A549 (cell line): ENCODE measurements around the gene INF2. TPM values are rescaled to one million over a fixed set of nuclear protein-coding genes. Genes with fewer than 3 reads are reported as not detected.

Experiments used
- ATAC-seq, 2 experiments: fragments of 200-7000 bp in 1 of 2; fragments of >200 bp in 1 of 2; cut with Nextera tagmentation in 1 of 2; cut with Tn5 transposase in 1 of 2; 3 replicates each; pipeline versions ENCODE4 v1.8.0 to v1.9.1; 2018 to 2020; ENCODE audit warnings: mild to moderate bottlenecking in 1 of 2, moderate library complexity in 1 of 2
- CTCF ChIA-PET: fragments of 300-600 bp; sonication (Branson Sonifier 250); formaldehyde crosslinking; extraction: SDS; loops from one replicate; lab custom pipeline; 2021; ENCODE audit warnings: antibody characterized with exemption, inconsistent platforms; lab: Yijun Ruan, JAX
- POLR2A ChIA-PET: fragments of 350-600 bp; formaldehyde crosslinking; extraction: SDS; loops from one replicate; lab custom pipeline; 2021; ENCODE audit warnings: antibody characterized with exemption, inconsistent platforms; lab: Yijun Ruan, JAX
- DNase-seq, 2 experiments: peaks; one replicate each; pipeline versions ENCODE4 v3.0.0 to v3.0.0-alpha.2; 2011 to 2016; ENCODE audit warnings: low read depth in 1 of 2, low spot score in 1 of 2
- FAIRE-seq: peaks from 2 replicates; lab custom pipeline; 2011; peaks lifted over from hg19 to GRCh38; lab: Jason Lieb, UNC
- H3K27ac ChIP-seq, 2 experiments: fragments of >200 bp; sonication (Bioruptor Twin); formaldehyde crosslinking; 3 replicates each; pipeline ENCODE4 v1.5.1; 2016 to 2017
- H3K4me1 ChIP-seq: fragments of >200 bp; sonication (Bioruptor Twin); formaldehyde crosslinking; 3 replicates; pipeline ENCODE4 v1.6.1; 2016
- H3K4me2 ChIP-seq: fragments of >200 bp; sonication (Bioruptor Twin); formaldehyde crosslinking; 3 replicates; pipeline ENCODE4 v1.6.1; 2016
- H3K4me3 ChIP-seq: fragments of >200 bp; sonication (Bioruptor Twin); formaldehyde crosslinking; 3 replicates; pipeline ENCODE4 v1.5.1; 2016
- H3K9me3 ChIP-seq: fragments of >200 bp; sonication (Bioruptor Twin); formaldehyde crosslinking; 3 replicates; pipeline ENCODE4 v1.6.1; 2016
- GATA3 ChIP-seq: IDR thresholded peaks from 2 replicates; pipeline ENCODE4 v1.6.1; 2012; ENCODE audit warnings: borderline replicate concordance
- HDAC2 ChIP-seq: fragments of 200-600 bp; sonication (generic); IDR thresholded peaks from 2 replicates; pipeline ENCODE4 v1.6.1; 2016
- HOXB13 ChIP-seq: fragments of 250-450 bp; sonication (Bioruptor Pico); IDR thresholded peaks from 2 replicates; pipeline ENCODE4 v1.5.0; 2020; ENCODE audit warnings: low read depth, mild to moderate bottlenecking, moderate library complexity
- JUN ChIP-seq, 2 experiments: fragments of >200 bp; sonication (Bioruptor Twin); formaldehyde crosslinking; IDR thresholded peaks; 2 replicates in 1 of 2; 3 replicates in 1 of 2; pipeline ENCODE4 v1.6.1; 2016 to 2017
- JUNB ChIP-seq: fragments of >200 bp; sonication (Bioruptor Twin); formaldehyde crosslinking; IDR thresholded peaks from 2 replicates; pipeline ENCODE4 v1.6.1; 2016
- KDM5A ChIP-seq: fragments of 200-600 bp; sonication (generic); IDR thresholded peaks from 2 replicates; pipeline ENCODE4 v1.6.1; 2016; ENCODE audit warnings: antibody characterized with exemption, mild to moderate bottlenecking
- NFE2L2 ChIP-seq: fragments of 150-350 bp; conservative IDR thresholded peaks from 2 replicates; pipeline ENCODE4 v1.6.1; 2014; ENCODE audit warnings: low read length
- NPAS2 ChIP-seq: fragments of 250-450 bp; sonication (Bioruptor Pico); IDR thresholded peaks from 2 replicates; pipeline ENCODE4 v1.8.0; 2022; ENCODE audit warnings: mild to moderate bottlenecking, moderate library complexity, borderline replicate concordance
- POLR2AphosphoS2 ChIP-seq: conservative IDR thresholded peaks from 2 replicates; pipeline ENCODE4 v1.6.1; 2012; ENCODE audit warnings: low read length, improper control_type of control experiment, inconsistent platforms
- RCOR1 ChIP-seq: fragments of 150-350 bp; IDR thresholded peaks from 2 replicates; pipeline ENCODE4 v1.6.1; 2014; ENCODE audit warnings: antibody characterized with exemption, low read length, low read depth
- RFX5 ChIP-seq: fragments of 450-650 bp; IDR thresholded peaks from 2 replicates; pipeline ENCODE4 v1.7.1; 2014; ENCODE audit warnings: antibody characterized with exemption, mild to moderate bottlenecking, moderate library complexity
- TP53 ChIP-seq: fragments of 250-450 bp; sonication (Bioruptor Pico); IDR thresholded peaks from 2 replicates; pipeline ENCODE4 v1.5.0; 2021; ENCODE audit warnings: mild to moderate bottlenecking, moderate library complexity
- ZSCAN20 ChIP-seq: fragments of 250-450 bp; sonication (Bioruptor Pico); IDR thresholded peaks from 2 replicates; pipeline ENCODE4 v1.8.0; 2022; ENCODE audit warnings: mild to moderate bottlenecking, moderate library complexity
- WGBS: methylation state at CpG from one replicate; pipeline ENCODE4 v1.1.6; 2017; ENCODE audit errors: missing lambda C conversion rate; 5-methylcytosine and 5-hydroxymethylcytosine counted together
- polyA plus RNA-seq, 4 experiments: library from polyadenylated mRNA; depleted of rRNA in 3 of 4; stranded (reverse); fragments of >200 nt; fragmentation: RNase III in 1 of 4; extraction: RNeasy Plus Mini Kit Qiagen cat#74134 plus additional on column Dnase treatment in 1 of 4; gene quantifications; 2 replicates in 3 of 4; 3 replicates in 1 of 4; pipeline ENCODE4 v1.2.3, GENCODE V29; 2011 to 2017
- TF ChIP-seq, protein P1 (sequence below): fragments of >200 bp; sonication (Bioruptor Twin); formaldehyde crosslinking; IDR thresholded peaks from 2 replicates; pipeline ENCODE4 v1.6.1; 2016
- TF ChIP-seq, protein P2 (sequence below): fragments of >200 bp; sonication (Bioruptor Twin); formaldehyde crosslinking; IDR thresholded peaks from 3 replicates; pipeline ENCODE4 v1.5.1; 2016
- TF ChIP-seq, protein P3 (sequence below): fragments of 450-650 bp; IDR thresholded peaks from 2 replicates; pipeline ENCODE4 v1.6.1; 2014; ENCODE audit warnings: antibody characterized with exemption
- TF ChIP-seq, protein P4 (sequence below): fragments of 200-600 bp; sonication (generic); IDR thresholded peaks from 2 replicates; pipeline ENCODE4 v1.6.1; 2016; ENCODE audit warnings: antibody characterized with exemption, mild to moderate bottlenecking, moderate library complexity
- TF ChIP-seq, protein P5 (sequence below): fragments of >200 bp; sonication (Bioruptor Twin); formaldehyde crosslinking; IDR thresholded peaks from 3 replicates; pipeline ENCODE4 v1.6.1; 2016
- TF ChIP-seq, protein P6 (sequence below): fragments of 150-350 bp; IDR thresholded peaks from 2 replicates; pipeline ENCODE4 v1.6.1; 2014; ENCODE audit warnings: low read depth, mild to moderate bottlenecking, low read length
- TF ChIP-seq, protein P7 (sequence below): fragments of 250-450 bp; sonication (Bioruptor Pico); IDR thresholded peaks from 2 replicates; pipeline ENCODE4 v1.5.0; 2021; ENCODE audit warnings: mild to moderate bottlenecking, moderate library complexity, borderline replicate concordance

Gene INF2
- polyA plus RNA-seq, 2 of the 4 experiments (the other 2 are of a cell fraction) = 24.7 to 71.2 TPM

DNA sequence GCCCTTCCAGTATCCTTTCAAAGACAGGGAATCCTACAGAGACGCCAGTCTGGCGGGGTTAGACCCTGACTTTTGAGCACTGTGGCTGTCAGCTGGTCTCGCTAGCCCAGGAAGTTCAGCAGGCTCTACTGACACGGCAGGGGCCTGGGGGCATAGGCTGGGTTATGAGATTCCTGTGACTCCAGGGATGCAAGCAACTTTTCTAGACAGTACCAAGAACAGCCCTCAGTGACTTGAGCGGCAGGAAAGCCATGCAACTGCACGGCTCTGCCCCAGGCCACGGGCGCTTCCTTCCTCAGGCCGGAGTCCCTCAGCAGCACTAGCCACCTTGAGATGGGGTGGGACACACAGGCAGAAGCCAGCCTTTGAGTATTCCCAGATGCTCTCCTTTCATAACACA, 58.5 kb downstream of the INF2 start:
- no peak for TF ChIP-seq GATA3
- TF ChIP-seq, protein P1, sequence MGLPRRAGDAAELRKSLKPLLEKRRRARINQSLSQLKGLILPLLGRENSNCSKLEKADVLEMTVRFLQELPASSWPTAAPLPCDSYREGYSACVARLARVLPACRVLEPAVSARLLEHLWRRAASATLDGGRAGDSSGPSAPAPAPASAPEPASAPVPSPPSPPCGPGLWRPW = no peak
- no peak for TF ChIP-seq JUN (IDR thresholded peaks at IDR 0.05)
- no peak for TF ChIP-seq JUNB
- no peak for TF ChIP-seq NFE2L2
- TF ChIP-seq HOXB13 (CRISPR knock-in tag) = no peak
- no peak for TF ChIP-seq NPAS2
- TF ChIP-seq, protein P2, sequence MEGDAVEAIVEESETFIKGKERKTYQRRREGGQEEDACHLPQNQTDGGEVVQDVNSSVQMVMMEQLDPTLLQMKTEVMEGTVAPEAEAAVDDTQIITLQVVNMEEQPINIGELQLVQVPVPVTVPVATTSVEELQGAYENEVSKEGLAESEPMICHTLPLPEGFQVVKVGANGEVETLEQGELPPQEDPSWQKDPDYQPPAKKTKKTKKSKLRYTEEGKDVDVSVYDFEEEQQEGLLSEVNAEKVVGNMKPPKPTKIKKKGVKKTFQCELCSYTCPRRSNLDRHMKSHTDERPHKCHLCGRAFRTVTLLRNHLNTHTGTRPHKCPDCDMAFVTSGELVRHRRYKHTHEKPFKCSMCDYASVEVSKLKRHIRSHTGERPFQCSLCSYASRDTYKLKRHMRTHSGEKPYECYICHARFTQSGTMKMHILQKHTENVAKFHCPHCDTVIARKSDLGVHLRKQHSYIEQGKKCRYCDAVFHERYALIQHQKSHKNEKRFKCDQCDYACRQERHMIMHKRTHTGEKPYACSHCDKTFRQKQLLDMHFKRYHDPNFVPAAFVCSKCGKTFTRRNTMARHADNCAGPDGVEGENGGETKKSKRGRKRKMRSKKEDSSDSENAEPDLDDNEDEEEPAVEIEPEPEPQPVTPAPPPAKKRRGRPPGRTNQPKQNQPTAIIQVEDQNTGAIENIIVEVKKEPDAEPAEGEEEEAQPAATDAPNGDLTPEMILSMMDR = no peak
- TF ChIP-seq, protein P3, sequence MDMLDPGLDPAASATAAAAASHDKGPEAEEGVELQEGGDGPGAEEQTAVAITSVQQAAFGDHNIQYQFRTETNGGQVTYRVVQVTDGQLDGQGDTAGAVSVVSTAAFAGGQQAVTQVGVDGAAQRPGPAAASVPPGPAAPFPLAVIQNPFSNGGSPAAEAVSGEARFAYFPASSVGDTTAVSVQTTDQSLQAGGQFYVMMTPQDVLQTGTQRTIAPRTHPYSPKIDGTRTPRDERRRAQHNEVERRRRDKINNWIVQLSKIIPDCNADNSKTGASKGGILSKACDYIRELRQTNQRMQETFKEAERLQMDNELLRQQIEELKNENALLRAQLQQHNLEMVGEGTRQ = no peak
- no peak for TF ChIP-seq RFX5
- no peak for TF ChIP-seq ZSCAN20 (CRISPR knock-in tag)
- TF ChIP-seq, protein P4, sequence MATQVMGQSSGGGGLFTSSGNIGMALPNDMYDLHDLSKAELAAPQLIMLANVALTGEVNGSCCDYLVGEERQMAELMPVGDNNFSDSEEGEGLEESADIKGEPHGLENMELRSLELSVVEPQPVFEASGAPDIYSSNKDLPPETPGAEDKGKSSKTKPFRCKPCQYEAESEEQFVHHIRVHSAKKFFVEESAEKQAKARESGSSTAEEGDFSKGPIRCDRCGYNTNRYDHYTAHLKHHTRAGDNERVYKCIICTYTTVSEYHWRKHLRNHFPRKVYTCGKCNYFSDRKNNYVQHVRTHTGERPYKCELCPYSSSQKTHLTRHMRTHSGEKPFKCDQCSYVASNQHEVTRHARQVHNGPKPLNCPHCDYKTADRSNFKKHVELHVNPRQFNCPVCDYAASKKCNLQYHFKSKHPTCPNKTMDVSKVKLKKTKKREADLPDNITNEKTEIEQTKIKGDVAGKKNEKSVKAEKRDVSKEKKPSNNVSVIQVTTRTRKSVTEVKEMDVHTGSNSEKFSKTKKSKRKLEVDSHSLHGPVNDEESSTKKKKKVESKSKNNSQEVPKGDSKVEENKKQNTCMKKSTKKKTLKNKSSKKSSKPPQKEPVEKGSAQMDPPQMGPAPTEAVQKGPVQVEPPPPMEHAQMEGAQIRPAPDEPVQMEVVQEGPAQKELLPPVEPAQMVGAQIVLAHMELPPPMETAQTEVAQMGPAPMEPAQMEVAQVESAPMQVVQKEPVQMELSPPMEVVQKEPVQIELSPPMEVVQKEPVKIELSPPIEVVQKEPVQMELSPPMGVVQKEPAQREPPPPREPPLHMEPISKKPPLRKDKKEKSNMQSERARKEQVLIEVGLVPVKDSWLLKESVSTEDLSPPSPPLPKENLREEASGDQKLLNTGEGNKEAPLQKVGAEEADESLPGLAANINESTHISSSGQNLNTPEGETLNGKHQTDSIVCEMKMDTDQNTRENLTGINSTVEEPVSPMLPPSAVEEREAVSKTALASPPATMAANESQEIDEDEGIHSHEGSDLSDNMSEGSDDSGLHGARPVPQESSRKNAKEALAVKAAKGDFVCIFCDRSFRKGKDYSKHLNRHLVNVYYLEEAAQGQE = no peak
- TF ChIP-seq, protein P5, sequence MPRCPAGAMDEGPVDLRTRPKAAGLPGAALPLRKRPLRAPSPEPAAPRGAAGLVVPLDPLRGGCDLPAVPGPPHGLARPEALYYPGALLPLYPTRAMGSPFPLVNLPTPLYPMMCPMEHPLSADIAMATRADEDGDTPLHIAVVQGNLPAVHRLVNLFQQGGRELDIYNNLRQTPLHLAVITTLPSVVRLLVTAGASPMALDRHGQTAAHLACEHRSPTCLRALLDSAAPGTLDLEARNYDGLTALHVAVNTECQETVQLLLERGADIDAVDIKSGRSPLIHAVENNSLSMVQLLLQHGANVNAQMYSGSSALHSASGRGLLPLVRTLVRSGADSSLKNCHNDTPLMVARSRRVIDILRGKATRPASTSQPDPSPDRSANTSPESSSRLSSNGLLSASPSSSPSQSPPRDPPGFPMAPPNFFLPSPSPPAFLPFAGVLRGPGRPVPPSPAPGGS = no peak
- ChIA-PET POLR2A (no interaction called here), CTCF (interaction anchor here (1.1 to 4.7 kb wide), 4 partner anchors 11 to 24 kb away, joined by 3 to 31 read pairs (median 6); partner anchors contain the start of gene ADSS1)
- Histone ChIP-seq H3K4me2 (no peak overlapping the region), H3K4me1 (peaks cover 19% of the 10 kb centered on the region), H3K9me3 (no peaks in the 10 kb centered on the region; the same call in 2 of the 3 replicates), H3K27ac (no peak overlapping the region), H3K4me3 (no peak overlapping the region)
- FAIRE-seq (no peak), ATAC-seq (no peak), DNase-seq (no peak)
- 87% methylated on average over 4 of the region's 9 CpGs for WGBS

DNA sequence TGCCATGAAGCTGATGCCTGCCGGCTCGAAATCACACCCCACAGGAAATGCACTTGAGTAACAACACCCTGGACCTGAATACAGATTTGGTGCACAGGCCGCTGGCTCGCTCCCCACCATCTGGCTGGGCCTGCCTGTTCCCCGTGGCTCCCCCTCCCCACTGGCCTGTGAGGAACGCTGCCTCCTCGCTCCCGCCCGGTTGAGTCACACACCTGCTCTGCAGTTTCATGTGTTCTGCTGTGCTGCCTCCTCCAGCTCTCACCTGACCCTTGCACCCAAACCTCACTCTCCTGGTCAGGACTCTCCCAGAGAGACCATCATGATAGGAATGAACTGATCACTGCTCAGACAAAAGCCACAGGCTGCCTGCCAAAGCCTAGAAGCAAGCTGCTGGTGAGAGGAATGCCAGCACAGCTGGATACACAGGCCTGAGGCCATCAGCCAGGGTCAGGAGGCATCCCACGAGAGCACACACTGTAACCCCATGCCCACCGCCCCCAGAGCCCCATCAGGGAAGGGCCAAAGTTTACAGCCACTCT, 59.8 kb downstream of the INF2 start:
- WGBS = 62% methylated on average over 11 of the region's 11 CpGs
- POLR2A ChIA-PET = interaction anchor here (0.6 kb wide), 1 partner anchor 72 kb away, joined by 6 read pairs; no protein-coding TSS in a partner anchor
- peak overlapping the region; percentile 32; the same call in 1 of the 3 replicates for H3K4me2 ChIP-seq
- TF ChIP-seq, protein P4 = no peak
- TF ChIP-seq HDAC2 (no peak), TP53 (CRISPR knock-in tag) (no peak), JUNB (no peak), KDM5A (no peak), POLR2AphosphoS2 (no peak), NPAS2 (no peak), RCOR1 (no peak), NFE2L2 (no peak), ZSCAN20 (CRISPR knock-in tag) (no peak)
- TF ChIP-seq, protein P6, sequence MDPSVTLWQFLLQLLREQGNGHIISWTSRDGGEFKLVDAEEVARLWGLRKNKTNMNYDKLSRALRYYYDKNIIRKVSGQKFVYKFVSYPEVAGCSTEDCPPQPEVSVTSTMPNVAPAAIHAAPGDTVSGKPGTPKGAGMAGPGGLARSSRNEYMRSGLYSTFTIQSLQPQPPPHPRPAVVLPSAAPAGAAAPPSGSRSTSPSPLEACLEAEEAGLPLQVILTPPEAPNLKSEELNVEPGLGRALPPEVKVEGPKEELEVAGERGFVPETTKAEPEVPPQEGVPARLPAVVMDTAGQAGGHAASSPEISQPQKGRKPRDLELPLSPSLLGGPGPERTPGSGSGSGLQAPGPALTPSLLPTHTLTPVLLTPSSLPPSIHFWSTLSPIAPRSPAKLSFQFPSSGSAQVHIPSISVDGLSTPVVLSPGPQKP = no peak
- TF ChIP-seq, protein P7, sequence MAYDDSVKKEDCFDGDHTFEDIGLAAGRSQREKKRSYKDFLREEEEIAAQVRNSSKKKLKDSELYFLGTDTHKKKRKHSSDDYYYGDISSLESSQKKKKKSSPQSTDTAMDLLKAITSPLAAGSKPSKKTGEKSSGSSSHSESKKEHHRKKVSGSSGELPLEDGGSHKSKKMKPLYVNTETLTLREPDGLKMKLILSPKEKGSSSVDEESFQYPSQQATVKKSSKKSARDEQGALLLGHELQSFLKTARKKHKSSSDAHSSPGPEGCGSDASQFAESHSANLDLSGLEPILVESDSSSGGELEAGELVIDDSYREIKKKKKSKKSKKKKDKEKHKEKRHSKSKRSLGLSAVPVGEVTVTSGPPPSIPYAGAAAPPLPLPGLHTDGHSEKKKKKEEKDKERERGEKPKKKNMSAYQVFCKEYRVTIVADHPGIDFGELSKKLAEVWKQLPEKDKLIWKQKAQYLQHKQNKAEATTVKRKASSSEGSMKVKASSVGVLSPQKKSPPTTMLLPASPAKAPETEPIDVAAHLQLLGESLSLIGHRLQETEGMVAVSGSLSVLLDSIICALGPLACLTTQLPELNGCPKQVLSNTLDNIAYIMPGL = no peak
- H3K4me3 ChIP-seq = no peak overlapping the region
- peaks cover 22% of the 10 kb centered on the region for H3K4me1 ChIP-seq
- no peak for DNase-seq
- no peak for FAIRE-seq
- H3K27ac ChIP-seq = peak overlapping the region in 1 of 2 experiments; percentile 25; a peak in 1 of 6 replicates
- CTCF ChIA-PET = interaction anchor here (0.6 to 4.7 kb wide), 3 partner anchors 12 to 25 kb away, joined by 3 to 31 read pairs (median 5); partner anchors contain the start of gene ADSS1
- no peak for ATAC-seq
- no peaks in the 10 kb centered on the region; the same call in 2 of the 3 replicates for H3K9me3 ChIP-seq
